Breast epithelium (tissue), 3 donors: ENCODE results near the gene PLCH1.

Source experiments
- CTCF ChIP-seq, 3 donors: fragments of 450-650 bp; IDR thresholded peaks; one replicate each; pipeline ENCODE4 v1.5.1; 2016 to 2017; ENCODE audit warnings: antibody characterized with exemption in 3 of 3, mild to moderate bottlenecking in 3 of 3, moderate library complexity in 3 of 3
- POLR2AphosphoS5 ChIP-seq, 3 donors: sonication (generic); formaldehyde crosslinking; IDR thresholded peaks; one replicate each; pipeline ENCODE4 v1.6.1; 2017; ENCODE audit warnings: antibody characterized with exemption in 3 of 3

DNA sequence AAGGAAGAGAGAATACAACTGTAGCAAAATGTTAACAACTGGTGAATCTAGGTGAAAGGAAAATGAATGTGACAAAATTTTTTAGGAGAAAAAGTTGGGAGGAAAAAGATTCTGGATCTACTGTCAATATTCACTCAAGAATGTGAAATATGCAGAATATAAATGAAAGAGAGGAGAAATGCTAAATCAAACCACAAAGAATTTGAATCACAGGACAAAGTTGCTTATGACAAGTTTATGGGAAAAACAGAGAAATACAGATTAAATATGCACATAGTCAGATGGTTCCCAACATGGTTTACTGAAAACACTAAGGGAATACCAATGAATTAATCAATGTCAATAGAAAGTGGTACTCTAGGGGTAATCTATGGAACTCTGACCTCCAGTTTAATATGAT is 33.6 kb upstream of the PLCH1 start:
- no peak for TF ChIP-seq CTCF (IDR thresholded peaks at IDR 0.05)
- no peak for TF ChIP-seq POLR2AphosphoS5 (IDR thresholded peaks at IDR 0.05)
